ENCODE measurements around the gene TEX53. TPM values are rescaled to one million over a fixed set of nuclear protein-coding genes. Genes with fewer than 3 reads are reported as not detected.

TEX53 gene
- total RNA-seq, 1 experiment from 2014 or later = not detected

GRCh38 chr9:114627553-114627952 is 30.1 kb downstream of the TEX53 start (continued):
- TF ChIP-seq, protein P1, sequence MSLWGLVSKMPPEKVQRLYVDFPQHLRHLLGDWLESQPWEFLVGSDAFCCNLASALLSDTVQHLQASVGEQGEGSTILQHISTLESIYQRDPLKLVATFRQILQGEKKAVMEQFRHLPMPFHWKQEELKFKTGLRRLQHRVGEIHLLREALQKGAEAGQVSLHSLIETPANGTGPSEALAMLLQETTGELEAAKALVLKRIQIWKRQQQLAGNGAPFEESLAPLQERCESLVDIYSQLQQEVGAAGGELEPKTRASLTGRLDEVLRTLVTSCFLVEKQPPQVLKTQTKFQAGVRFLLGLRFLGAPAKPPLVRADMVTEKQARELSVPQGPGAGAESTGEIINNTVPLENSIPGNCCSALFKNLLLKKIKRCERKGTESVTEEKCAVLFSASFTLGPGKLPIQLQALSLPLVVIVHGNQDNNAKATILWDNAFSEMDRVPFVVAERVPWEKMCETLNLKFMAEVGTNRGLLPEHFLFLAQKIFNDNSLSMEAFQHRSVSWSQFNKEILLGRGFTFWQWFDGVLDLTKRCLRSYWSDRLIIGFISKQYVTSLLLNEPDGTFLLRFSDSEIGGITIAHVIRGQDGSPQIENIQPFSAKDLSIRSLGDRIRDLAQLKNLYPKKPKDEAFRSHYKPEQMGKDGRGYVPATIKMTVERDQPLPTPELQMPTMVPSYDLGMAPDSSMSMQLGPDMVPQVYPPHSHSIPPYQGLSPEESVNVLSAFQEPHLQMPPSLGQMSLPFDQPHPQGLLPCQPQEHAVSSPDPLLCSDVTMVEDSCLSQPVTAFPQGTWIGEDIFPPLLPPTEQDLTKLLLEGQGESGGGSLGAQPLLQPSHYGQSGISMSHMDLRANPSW (CRISPR knock-in tag; conservative IDR thresholded peaks at IDR 0.05; ENCODE audit: low read depth) = no peak
- no peak for TF ChIP-seq NFATC4 (CRISPR knock-in tag; IDR thresholded peaks at IDR 0.05)

GRCh38 chr9:114626415-114627020 is 31.1 kb downstream of the TEX53 start:
- ATAC-seq = no peak
- TF ChIP-seq, protein P2, sequence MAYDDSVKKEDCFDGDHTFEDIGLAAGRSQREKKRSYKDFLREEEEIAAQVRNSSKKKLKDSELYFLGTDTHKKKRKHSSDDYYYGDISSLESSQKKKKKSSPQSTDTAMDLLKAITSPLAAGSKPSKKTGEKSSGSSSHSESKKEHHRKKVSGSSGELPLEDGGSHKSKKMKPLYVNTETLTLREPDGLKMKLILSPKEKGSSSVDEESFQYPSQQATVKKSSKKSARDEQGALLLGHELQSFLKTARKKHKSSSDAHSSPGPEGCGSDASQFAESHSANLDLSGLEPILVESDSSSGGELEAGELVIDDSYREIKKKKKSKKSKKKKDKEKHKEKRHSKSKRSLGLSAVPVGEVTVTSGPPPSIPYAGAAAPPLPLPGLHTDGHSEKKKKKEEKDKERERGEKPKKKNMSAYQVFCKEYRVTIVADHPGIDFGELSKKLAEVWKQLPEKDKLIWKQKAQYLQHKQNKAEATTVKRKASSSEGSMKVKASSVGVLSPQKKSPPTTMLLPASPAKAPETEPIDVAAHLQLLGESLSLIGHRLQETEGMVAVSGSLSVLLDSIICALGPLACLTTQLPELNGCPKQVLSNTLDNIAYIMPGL (CRISPR knock-in tag; IDR thresholded peaks at IDR 0.05) = no peak
- TF ChIP-seq ZBTB43 (CRISPR knock-in tag; IDR thresholded peaks at IDR 0.05) (no peak), ZNF671 (CRISPR knock-in tag; IDR thresholded peaks at IDR 0.05) (no peak), TEAD4 (CRISPR knock-in tag; IDR thresholded peaks at IDR 0.05) (no peak), IRF2 (CRISPR knock-in tag; IDR thresholded peaks at IDR 0.05; ENCODE audit: borderline replicate concordance, low read depth) (no peak), JUN (CRISPR knock-in tag; IDR thresholded peaks at IDR 0.05) (no peak), OVOL2 (CRISPR knock-in tag; IDR thresholded peaks at IDR 0.05; ENCODE audit: borderline replicate concordance) (no peak), CREM (CRISPR knock-in tag; IDR thresholded peaks at IDR 0.05) (no peak), ZNF512 (CRISPR knock-in tag; IDR thresholded peaks at IDR 0.05; ENCODE audit: borderline replicate concordance) (no peak), JAZF1 (CRISPR knock-in tag; IDR thresholded peaks at IDR 0.05) (no peak), RORB (CRISPR knock-in tag; IDR thresholded peaks at IDR 0.05) (no peak), FOXP1 (CRISPR knock-in tag; IDR thresholded peaks at IDR 0.05; ENCODE audit: borderline replicate concordance) (no peak), SP1 (CRISPR knock-in tag; conservative IDR thresholded peaks at IDR 0.05) (no peak)
- TF ChIP-seq, protein P3, sequence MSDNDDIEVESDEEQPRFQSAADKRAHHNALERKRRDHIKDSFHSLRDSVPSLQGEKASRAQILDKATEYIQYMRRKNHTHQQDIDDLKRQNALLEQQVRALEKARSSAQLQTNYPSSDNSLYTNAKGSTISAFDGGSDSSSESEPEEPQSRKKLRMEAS (CRISPR knock-in tag; IDR thresholded peaks at IDR 0.05) = no peak
- no peak overlapping the region for H3K27ac Mint-ChIP-seq
- H3K4me3 Mint-ChIP-seq = no peak overlapping the region
- no peak for DNase-seq (ENCODE audit: low spot score)
- ChIA-PET POLR2A (no interaction called here), CTCF (interaction anchor here (1.6 kb wide), 1 partner anchor 27 kb away, joined by 4 read pairs; no protein-coding TSS in a partner anchor)
- H3K9me3 Mint-ChIP-seq = no peaks in the 10 kb centered on the region
- H3K27me3 Mint-ChIP-seq (ENCODE audit: low read depth) = no peaks in the 10 kb centered on the region
- H3K36me3 Mint-ChIP-seq = peaks cover 18% of the 10 kb centered on the region
- H3K4me1 Mint-ChIP-seq = no peaks in the 10 kb centered on the region

- no peaks in the 10 kb centered on the region for H3K9me3 Mint-ChIP-seq
- CTCF ChIA-PET = no interaction called here
- TF ChIP-seq ZNF219 (CRISPR knock-in tag; IDR thresholded peaks at IDR 0.05; ENCODE audit: borderline replicate concordance) (no peak), FOXP1 (CRISPR knock-in tag; IDR thresholded peaks at IDR 0.05; ENCODE audit: borderline replicate concordance) (no peak), SOX15 (CRISPR knock-in tag; IDR thresholded peaks at IDR 0.05) (no peak), SMAD4 (CRISPR knock-in tag; IDR thresholded peaks at IDR 0.05) (no peak), IRF2 (CRISPR knock-in tag; IDR thresholded peaks at IDR 0.05; ENCODE audit: borderline replicate concordance, low read depth) (no peak), ZNF232 (CRISPR knock-in tag; IDR thresholded peaks at IDR 0.05) (no peak), USF1 (CRISPR knock-in tag; IDR thresholded peaks at IDR 0.05) (no peak), NFYB (CRISPR knock-in tag; conservative IDR thresholded peaks at IDR 0.05; ENCODE audit: low read depth) (no peak), MXD4 (CRISPR knock-in tag; IDR thresholded peaks at IDR 0.05; ENCODE audit: borderline replicate concordance) (no peak), NR2C2 (CRISPR knock-in tag; IDR thresholded peaks at IDR 0.05) (no peak)
- TF ChIP-seq, protein P4, sequence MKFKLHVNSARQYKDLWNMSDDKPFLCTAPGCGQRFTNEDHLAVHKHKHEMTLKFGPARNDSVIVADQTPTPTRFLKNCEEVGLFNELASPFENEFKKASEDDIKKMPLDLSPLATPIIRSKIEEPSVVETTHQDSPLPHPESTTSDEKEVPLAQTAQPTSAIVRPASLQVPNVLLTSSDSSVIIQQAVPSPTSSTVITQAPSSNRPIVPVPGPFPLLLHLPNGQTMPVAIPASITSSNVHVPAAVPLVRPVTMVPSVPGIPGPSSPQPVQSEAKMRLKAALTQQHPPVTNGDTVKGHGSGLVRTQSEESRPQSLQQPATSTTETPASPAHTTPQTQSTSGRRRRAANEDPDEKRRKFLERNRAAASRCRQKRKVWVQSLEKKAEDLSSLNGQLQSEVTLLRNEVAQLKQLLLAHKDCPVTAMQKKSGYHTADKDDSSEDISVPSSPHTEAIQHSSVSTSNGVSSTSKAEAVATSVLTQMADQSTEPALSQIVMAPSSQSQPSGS (CRISPR knock-in tag; IDR thresholded peaks at IDR 0.05; ENCODE audit: borderline replicate concordance, low read depth) = no peak
These were observed 32.9 kb downstream of the TEX53 start for GRCh38 chr9:114624677-114625076.

More at GRCh38 chr9:114624677-114625076, 32.9 kb downstream of the TEX53 start:
- Mint-ChIP-seq H3K27ac (no peak overlapping the region), H3K4me3 (no peak overlapping the region), H3K36me3 (peaks cover 10% of the 10 kb centered on the region), H3K27me3 (ENCODE audit: low read depth) (no peaks in the 10 kb centered on the region), H3K4me1 (no peaks in the 10 kb centered on the region)
- DNase-seq (ENCODE audit: low spot score) (no peak), ATAC-seq (no peak)
- POLR2A ChIA-PET = no interaction called here

Data from WTC11 (cell line).